IPS-NIHi7 (cell line): ENCODE measurements around the gene TIMMDC1.
A peak's percentile ranks its signal among the peaks of the same experiment; 100 is the strongest.
"Not testable (repeated sequence)": the region's sequence is repeated elsewhere in the genome, so short reads cannot be mapped to it uniquely, and the experiment has no call there.

Source experiments
- DNase-seq: peaks from one replicate; pipeline ENCODE4 v3.0.0; 2012; ENCODE audit warnings: mixed read lengths; ENCODE audit errors: extremely low spot score

TIMMDC1 gene

DNA sequence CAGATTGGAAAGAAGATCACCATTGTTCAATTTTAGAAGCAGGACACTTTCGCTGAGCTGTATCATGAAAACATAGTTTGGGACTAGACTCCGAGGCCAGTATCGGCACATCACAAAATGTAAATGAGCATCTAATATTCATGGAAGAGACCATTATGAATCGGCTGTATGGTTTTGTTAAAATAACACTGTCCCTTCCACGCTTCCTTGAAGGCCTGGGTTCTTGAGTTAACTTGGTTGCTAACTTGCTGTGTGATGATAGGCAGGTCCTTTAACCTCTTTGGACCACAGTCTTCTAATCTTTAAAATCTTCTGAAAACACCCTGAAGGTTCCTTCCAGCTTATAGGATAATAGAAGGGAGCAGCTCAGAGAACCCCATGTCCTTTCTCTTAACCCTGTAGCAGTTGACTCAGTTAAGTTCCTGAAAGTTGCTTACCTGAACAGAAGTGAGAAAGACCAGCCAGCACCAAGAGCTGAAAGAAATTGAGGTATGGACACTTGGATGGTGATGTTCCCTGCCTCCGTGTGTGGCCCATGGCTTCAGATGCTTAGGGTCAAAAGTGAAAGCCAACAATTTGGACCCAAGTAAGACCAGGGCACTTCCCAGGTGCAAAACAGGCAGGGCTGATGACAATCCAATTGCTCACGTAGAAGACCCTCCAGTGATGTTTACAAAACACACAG is 59.0 kb downstream of the TIMMDC1 start:
- DNase-seq = no peak

GRCh38 chr3:119557877-119558269 is 59.5 kb downstream of the TIMMDC1 start:
- no peak for DNase-seq

DNA sequence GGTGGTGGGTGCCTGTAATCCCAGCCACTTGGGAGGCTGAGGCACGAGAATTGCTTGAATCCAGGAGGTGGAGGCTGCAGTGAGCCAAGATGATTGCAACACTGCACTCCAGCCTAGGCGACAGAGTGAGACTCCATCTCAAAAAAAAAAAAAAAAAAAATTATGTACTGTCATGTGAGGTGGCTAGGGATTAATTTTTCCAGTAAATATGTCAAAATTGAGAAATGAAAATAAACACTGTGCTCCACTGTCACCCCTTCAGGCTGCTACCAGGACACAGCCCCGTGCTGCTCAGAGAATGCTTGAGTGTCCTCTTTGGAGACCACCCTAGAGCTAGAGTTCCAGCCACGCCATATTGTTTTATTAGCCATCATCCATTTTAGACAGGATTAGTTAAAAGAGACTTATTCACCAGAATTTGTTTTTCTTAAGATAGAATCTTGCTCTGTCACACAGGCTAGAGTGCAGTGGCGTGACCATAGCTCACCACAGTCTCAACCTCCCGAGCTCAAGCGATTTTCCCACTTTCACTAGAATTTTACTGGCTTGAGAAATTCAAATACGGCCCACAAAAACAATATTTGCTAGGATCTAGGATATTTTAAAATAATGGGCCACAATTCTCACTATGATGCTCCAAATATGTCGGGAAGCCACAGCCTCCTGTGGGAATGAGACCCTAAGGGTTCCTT is 60.4 kb downstream of the TIMMDC1 start:
- no peak for DNase-seq

DNA sequence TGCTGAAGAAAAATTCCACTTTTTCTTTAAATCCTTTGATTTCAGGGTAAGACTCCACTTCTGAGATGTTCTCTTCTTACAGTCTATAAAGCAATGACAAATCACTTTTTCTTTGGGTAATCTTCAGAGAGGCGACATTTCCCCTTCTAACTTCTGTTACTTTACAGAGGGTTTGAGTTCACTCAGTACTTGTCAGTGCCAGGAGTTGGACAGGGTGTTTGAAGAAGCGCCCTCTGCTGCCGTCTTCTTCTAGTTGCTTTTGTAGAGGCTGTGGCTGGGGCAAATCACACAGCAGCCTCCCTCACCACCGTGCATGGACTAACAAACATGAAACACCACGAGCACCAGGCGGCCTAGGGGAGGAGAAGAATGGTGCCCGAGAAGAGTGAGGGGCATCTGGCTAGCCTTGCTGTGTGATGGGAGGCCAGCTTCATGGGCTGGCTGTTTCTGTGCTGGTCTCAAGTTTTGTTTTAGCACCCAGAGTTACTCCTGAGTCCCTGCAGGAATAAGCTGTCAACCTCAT is 61.2 kb downstream of the TIMMDC1 start, which contains the start of gene CD80:
Gene CD80, minus strand, starts transcription at position 174 of the 523 bp plus-strand sequence. CDS start 1,886 bp downstream, outside the sequence.
- DNase-seq = peak; percentile 76

DNA sequence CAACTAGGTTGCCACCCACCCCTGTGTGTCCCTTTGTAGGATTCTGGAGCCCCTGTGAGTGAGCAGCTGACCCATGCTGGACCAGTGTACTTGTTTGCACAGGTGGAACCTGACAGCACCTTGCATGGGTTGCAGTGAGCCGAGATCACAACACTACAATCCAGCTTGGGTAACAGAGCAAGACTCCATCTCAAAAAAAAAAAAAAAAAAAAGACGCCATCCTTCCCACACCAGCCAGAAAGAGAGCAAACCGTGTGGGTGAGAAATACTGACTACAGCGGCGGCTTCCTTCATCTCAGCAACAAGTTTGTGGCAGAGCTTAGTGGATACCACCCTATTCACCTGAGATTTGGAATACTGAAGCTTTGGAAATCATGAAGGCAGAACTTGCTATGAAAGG is 61.8 kb downstream of the TIMMDC1 start:
- no peak for DNase-seq

DNA sequence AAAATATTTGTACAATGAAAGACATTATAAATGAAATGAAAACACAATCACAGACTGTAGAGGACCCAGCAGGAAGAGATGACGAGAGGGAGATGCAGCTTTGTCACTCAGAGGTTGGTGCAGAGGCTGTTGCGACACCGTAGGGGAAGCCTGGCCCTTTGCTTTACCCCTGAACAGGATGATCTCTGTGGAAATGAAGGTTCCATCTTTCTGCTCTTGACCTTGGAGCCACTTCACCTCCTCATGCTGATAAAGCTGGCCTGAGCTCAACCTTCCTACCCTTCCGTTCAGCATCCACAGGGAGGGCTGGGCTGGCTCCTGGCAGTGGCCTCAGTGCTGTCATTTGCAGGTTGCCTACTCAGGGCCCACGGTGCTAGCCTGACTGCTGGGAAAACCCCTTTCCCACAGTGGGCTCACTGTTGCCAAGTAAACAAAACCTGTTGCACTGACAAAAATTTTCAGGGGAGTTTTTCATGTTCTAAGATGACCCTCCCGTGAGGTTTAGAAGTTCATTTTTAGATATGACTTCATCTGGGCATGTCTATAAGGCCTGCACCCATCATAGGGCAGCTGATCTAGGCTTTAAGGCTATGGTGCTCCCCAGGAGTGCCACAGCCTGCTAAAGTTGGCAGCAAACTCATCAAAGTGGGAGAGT is 64.1 kb downstream of the TIMMDC1 start:
- DNase-seq = no peak

GRCh38 chr3:119563334-119563733 is 65.0 kb downstream of the TIMMDC1 start:
- DNase-seq = not testable (repeated sequence)

DNA sequence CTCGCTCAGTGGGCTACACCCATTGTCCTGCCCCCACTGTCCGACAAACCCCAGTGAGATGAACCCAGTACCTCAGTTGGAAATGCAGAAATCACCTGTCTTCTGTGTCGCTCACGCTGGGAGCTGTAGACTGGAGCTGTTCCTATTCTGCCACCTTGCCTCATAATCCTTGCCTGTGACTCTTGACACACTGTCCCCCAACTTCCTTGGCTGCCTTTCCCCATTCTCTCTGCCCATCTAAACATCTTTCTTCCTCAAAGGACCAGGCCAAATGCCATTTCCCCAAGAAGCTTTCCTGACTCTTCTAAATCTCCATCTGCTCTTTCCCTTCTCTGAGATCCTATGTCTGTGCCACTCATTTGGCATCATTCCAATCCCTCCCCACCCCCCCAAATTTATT is 70.8 kb downstream of the TIMMDC1 start:
- no peak for DNase-seq

- DNase-seq = no peak
Measured at GRCh38 chr3:119570229-119570628, 71.9 kb downstream of the TIMMDC1 start.

DNA sequence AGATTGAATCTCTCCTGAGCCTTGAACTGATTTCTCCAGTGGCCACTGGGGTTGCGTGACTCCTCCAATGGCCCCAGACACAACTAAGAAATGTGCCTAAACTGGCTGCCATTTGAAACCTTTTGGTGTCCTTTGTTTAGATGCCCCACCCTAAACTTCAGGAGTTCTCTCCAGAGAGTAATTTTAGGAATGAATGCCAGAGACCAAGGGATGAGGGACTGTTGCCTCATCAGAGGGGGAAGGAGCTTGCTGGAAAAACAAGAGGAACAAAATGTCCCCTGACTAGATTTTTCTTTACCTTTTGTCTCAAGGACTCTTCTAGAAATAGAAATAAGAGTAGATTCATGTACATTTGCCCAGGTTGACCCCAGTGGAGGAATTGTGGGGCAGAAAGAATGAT is 72.9 kb downstream of the TIMMDC1 start:
- DNase-seq = no peak

DNA sequence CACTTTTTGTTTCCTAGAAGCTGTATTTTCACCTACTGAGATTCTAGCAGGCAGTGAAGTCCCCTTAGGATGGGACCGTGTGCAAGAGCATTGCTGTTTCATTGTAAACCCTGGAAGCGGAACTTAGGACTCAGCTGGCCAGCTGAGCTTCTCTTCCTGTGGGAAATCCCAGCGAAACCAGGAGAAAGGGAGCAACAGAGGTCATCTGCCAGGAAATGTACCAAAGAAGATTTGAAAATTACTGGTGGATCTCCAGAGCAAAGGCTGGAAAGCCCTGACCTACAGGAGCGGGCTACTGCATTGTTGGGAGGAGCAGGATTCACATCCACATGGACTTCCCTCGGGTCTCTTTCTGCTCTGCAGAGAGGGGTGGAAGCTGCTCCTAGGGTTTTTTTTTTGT is 73.3 kb downstream of the TIMMDC1 start:
- DNase-seq = no peak
